AG09319 (cell line): ENCODE data around the gene KLHL5.

ENCODE experiments used
- DNase-seq: peaks from one replicate; pipeline ENCODE4 v3.0.0-alpha.2; 2010; ENCODE audit warnings: low read depth; ENCODE audit errors: extremely low read depth
- CTCF ChIP-seq: IDR thresholded peaks from 2 replicates; pipeline ENCODE4 v1.5.1; 2011; ENCODE audit warnings: low read depth, mild to moderate bottlenecking, inconsistent platforms, low read length, moderate library complexity

Gene KLHL5

GRCh38 chr4:39067031-39067430 lies 5.0 kb downstream of the KLHL5 start:
- TF ChIP-seq CTCF: no peak
- DNase-seq: no peak

- TF ChIP-seq CTCF: no peak
- no peak for DNase-seq
These were observed 5.4 kb downstream of the KLHL5 start for GRCh38 chr4:39067451-39067850.

GRCh38 chr4:39068907-39069306 lies 6.9 kb downstream of the KLHL5 start:
- no peak for DNase-seq
- TF ChIP-seq CTCF: no peak

- DNase-seq: no peak
- no peak for TF ChIP-seq CTCF
These were observed 16.8 kb downstream of the KLHL5 start for GRCh38 chr4:39078829-39079228.

- DNase-seq: no peak
- TF ChIP-seq CTCF: no peak
These were observed 21.1 kb downstream of the KLHL5 start for GRCh38 chr4:39083164-39083563.

- DNase-seq: no peak
- TF ChIP-seq CTCF: no peak
These were observed 23.9 kb downstream of the KLHL5 start for GRCh38 chr4:39085891-39086290.

- TF ChIP-seq CTCF: no peak
- DNase-seq: no peak
These were observed 34.8 kb downstream of the KLHL5 start for GRCh38 chr4:39096847-39097246.
